Upper lobe of left lung (tissue), 6 donors: ENCODE measurements around the gene HS6ST1. TPM values are rescaled to one million over a fixed set of nuclear protein-coding genes. Genes with fewer than 3 reads are reported as not detected.

Experiments used
- ATAC-seq, 2 donors: fragments of 200-7000 bp; cut with Tn5 transposase; one replicate each; pipeline ENCODE4 v1.9.1; 2022; ENCODE audit warnings: mild to moderate bottlenecking in 2 of 2, moderate library complexity in 2 of 2; ENCODE audit not compliant: low FRiP score in 2 of 2
- DNase-seq, 2 donors: peaks; one replicate each; pipeline ENCODE4 v3.0.0-alpha.2; 2019 to 2020
- H3K27ac ChIP-seq, 4 donors: fragments of 200-600 bp; sonication (generic); one replicate each; pipeline ENCODE4 v1.5.1; 2016 to 2019
- H3K27me3 ChIP-seq, 4 donors: fragments of 200-600 bp; sonication (generic); one replicate each; pipeline ENCODE4 v1.5.1; 2017 to 2019
- H3K36me3 ChIP-seq, 4 donors: fragments of 200-600 bp; sonication (generic); one replicate each; pipeline ENCODE4 v1.5.1; 2016 to 2019
- H3K4me1 ChIP-seq, 4 donors: fragments of 200-600 bp; sonication (generic); one replicate each; pipeline ENCODE4 v1.5.1; 2018 to 2019
- H3K4me3 ChIP-seq, 4 donors: fragments of 200-600 bp; sonication (generic); one replicate each; pipeline ENCODE4 v1.5.1; 2017 to 2019; ENCODE audit warnings: mild to moderate bottlenecking in 2 of 4, moderate library complexity in 1 of 4
- H3K9me3 ChIP-seq, 4 donors: fragments of 200-600 bp; sonication (generic); one replicate each; pipeline ENCODE4 v1.5.1; 2018 to 2019
- CTCF ChIP-seq, 6 experiments: fragments of 450-650 bp in 4 of 6; fragments of 200-600 bp in 2 of 6; sonication (generic) in 2 of 6; IDR thresholded peaks; one replicate each; pipeline ENCODE4 v1.5.1; 2016 to 2019; ENCODE audit warnings: antibody characterized with exemption in 6 of 6
- EP300 ChIP-seq, 4 donors: sonication (generic); formaldehyde crosslinking; IDR thresholded peaks; one replicate each; pipeline ENCODE4 v1.5.1; 2017; ENCODE audit warnings: antibody characterized with exemption in 4 of 4, control low read depth in 2 of 4
- POLR2A ChIP-seq, 4 donors: fragments of 450-650 bp; IDR thresholded peaks; one replicate each; pipeline ENCODE4 v1.5.1; 2016 to 2017; ENCODE audit warnings: antibody characterized with exemption in 4 of 4, mild to moderate bottlenecking in 2 of 4
- POLR2AphosphoS5 ChIP-seq, 2 donors: sonication (generic); formaldehyde crosslinking; IDR thresholded peaks; one replicate each; pipeline ENCODE4 v1.5.1; 2017; ENCODE audit warnings: antibody characterized with exemption in 2 of 2
- WGBS, 2 donors: methylation state at CpG; one replicate each; pipeline ENCODE4 v1.1.5; 2017 to 2018; 5-methylcytosine and 5-hydroxymethylcytosine counted together
- total RNA-seq, 6 donors: library from RNA; depleted of rRNA in 4 of 6; stranded (reverse); fragments of >200 nt in 4 of 6; gene quantifications; one replicate each; pipeline versions ENCODE4 v1.1.0 to v1.2.1, GENCODE V29; 2016 to 2021
- donor health status: DM: no; HTN: no; CAD: no; lungs with moderate emphysema.
- donor health status: DM: no; HTN: yes; CAD: no; lungs with severe emphysema.

Gene HS6ST1
- total RNA-seq, 6 donors from 2014 or later: 24.0 to 96.8 (median 37.0) TPM

- ATAC-seq (no peak), DNase-seq (no peak)
- Histone ChIP-seq H3K9me3 (peaks cover 9 to 13% (median 12%) of the 10 kb centered on the region in 4 donors), H3K4me3 (no peak overlapping the region), H3K36me3 (no peaks in the 10 kb centered on the region), H3K4me1 (no peaks in the 10 kb centered on the region), H3K27me3 (no peaks in the 10 kb centered on the region), H3K27ac (no peak overlapping the region)
- no peak for TF ChIP-seq EP300 (IDR thresholded peaks at IDR 0.05)
- TF ChIP-seq POLR2AphosphoS5 (IDR thresholded peaks at IDR 0.05): no peak
- no peak for TF ChIP-seq CTCF (IDR thresholded peaks at IDR 0.05)
- TF ChIP-seq POLR2A (IDR thresholded peaks at IDR 0.05): no peak
- 97 to 98% methylated on average over 5 of the region's 5 CpGs for WGBS, 2 donors
Measured at GRCh38 chr2:128330583-128330982, 11.9 kb upstream of the HS6ST1 start.

GRCh38 chr2:128329607-128330006 lies 10.9 kb upstream of the HS6ST1 start:
- 80 to 88% methylated on average over 6 of the region's 6 CpGs for WGBS, 2 donors
- no peak overlapping the region for H3K4me3 ChIP-seq
- ATAC-seq: no peak
- H3K27me3 ChIP-seq: no peaks in the 10 kb centered on the region
- H3K9me3 ChIP-seq: peaks cover 9 to 13% (median 12%) of the 10 kb centered on the region in 4 donors
- TF ChIP-seq CTCF (IDR thresholded peaks at IDR 0.05): no peak
- TF ChIP-seq POLR2A (IDR thresholded peaks at IDR 0.05): no peak
- no peak for TF ChIP-seq POLR2AphosphoS5 (IDR thresholded peaks at IDR 0.05)
- TF ChIP-seq EP300 (IDR thresholded peaks at IDR 0.05): no peak
- no peak overlapping the region for H3K27ac ChIP-seq
- no peak for DNase-seq
- no peaks in the 10 kb centered on the region for H3K36me3 ChIP-seq
- no peaks in the 10 kb centered on the region for H3K4me1 ChIP-seq

- Histone ChIP-seq H3K36me3 (no peaks in the 10 kb centered on the region), H3K27ac (no peak overlapping the region), H3K9me3 (peaks cover 3 to 9% (median 7%) of the 10 kb centered on the region in 4 donors), H3K4me1 (peaks cover 3 to 5% (median 4%) of the 10 kb centered on the region in 4 donors), H3K4me3 (no peak overlapping the region), H3K27me3 (no peaks in the 10 kb centered on the region)
- ATAC-seq (no peak), DNase-seq (no peak)
- TF ChIP-seq POLR2AphosphoS5 (IDR thresholded peaks at IDR 0.05): no peak
- TF ChIP-seq CTCF (IDR thresholded peaks at IDR 0.05): no peak
- no peak for TF ChIP-seq EP300 (IDR thresholded peaks at IDR 0.05)
- no peak for TF ChIP-seq POLR2A (IDR thresholded peaks at IDR 0.05)
- WGBS, 2 donors: 92 to 93% methylated on average over 10 to 11 of the region's 11 CpGs
Measured at GRCh38 chr2:128327180-128327964, 8.7 kb upstream of the HS6ST1 start.

GRCh38 chr2:128326346-128326745 lies 7.7 kb upstream of the HS6ST1 start:
- no peak for DNase-seq
- H3K9me3 ChIP-seq: no peaks in the 10 kb centered on the region
- peaks cover 7 to 11% (median 10%) of the 10 kb centered on the region in 4 donors for H3K4me1 ChIP-seq
- ATAC-seq: no peak
- H3K36me3 ChIP-seq: no peaks in the 10 kb centered on the region
- TF ChIP-seq EP300 (IDR thresholded peaks at IDR 0.05): no peak
- TF ChIP-seq POLR2A (IDR thresholded peaks at IDR 0.05): no peak
- TF ChIP-seq POLR2AphosphoS5 (IDR thresholded peaks at IDR 0.05): no peak
- TF ChIP-seq CTCF (IDR thresholded peaks at IDR 0.05): no peak
- no peaks in the 10 kb centered on the region for H3K27me3 ChIP-seq
- WGBS, 2 donors: 87 to 90% methylated on average over 4 of the region's 4 CpGs
- no peak overlapping the region for H3K4me3 ChIP-seq
- no peak overlapping the region for H3K27ac ChIP-seq
